WTC11 (cell line): ENCODE data around the gene C10orf71. TPM values are rescaled to one million over a fixed set of nuclear protein-coding genes. Genes with fewer than 3 reads are reported as not detected.

Source experiments
- ATAC-seq: fragments of 200-7000 bp; cut with Tn5 transposase; 2 replicates; pipeline ENCODE4 v1.10.0; 2021; ENCODE audit warnings: mild to moderate bottlenecking, moderate library complexity
- CTCF ChIA-PET: fragments of 300-600 bp; sonication (Branson Sonifier 250); formaldehyde crosslinking; loops from one replicate; lab custom pipeline; 2021; ENCODE audit warnings: antibody characterized with exemption; lab: Charles Lee
- POLR2A ChIA-PET: fragments of 350-600 bp; sonication (Branson Sonifier 250); formaldehyde crosslinking; loops from one replicate; lab custom pipeline; 2021; ENCODE audit warnings: antibody characterized with exemption; lab: Charles Lee
- DNase-seq: peaks from one replicate; pipeline ENCODE4 v3.0.0; 2021; ENCODE audit warnings: low spot score
- H3K27ac Mint-ChIP-seq: 2 replicates; pipeline ENCODE4 v1.8.0; 2021; ENCODE audit warnings: mixed read lengths
- H3K27me3 Mint-ChIP-seq: 2 replicates; pipeline ENCODE4 v1.8.0; 2021; ENCODE audit warnings: low read depth, mild to moderate bottlenecking, moderate library complexity, mixed read lengths
- H3K36me3 Mint-ChIP-seq: 2 replicates; pipeline ENCODE4 v1.8.0; 2021; ENCODE audit warnings: mixed read lengths
- H3K4me1 Mint-ChIP-seq: 2 replicates; pipeline ENCODE4 v1.8.0; 2022; ENCODE audit warnings: mixed read lengths
- H3K4me3 Mint-ChIP-seq: 2 replicates; pipeline ENCODE4 v1.8.0; 2021; ENCODE audit warnings: mild to moderate bottlenecking, moderate library complexity, mixed read lengths
- H3K9me3 Mint-ChIP-seq: 2 replicates; pipeline ENCODE4 v1.8.0; 2021; ENCODE audit warnings: mixed read lengths
- CBFB ChIP-seq: sonication (generic); formaldehyde crosslinking; IDR thresholded peaks from 2 replicates; pipeline ENCODE4 v1.8.1; 2022; ENCODE audit warnings: mild to moderate bottlenecking, low read depth, missing genetic modification reagents
- CDX4 ChIP-seq: fragments of 250-450 bp; sonication (Bioruptor Pico); IDR thresholded peaks from 2 replicates; pipeline ENCODE4 v1.9.0; 2021; ENCODE audit warnings: moderate library complexity, mild to moderate bottlenecking, inconsistent platforms, borderline replicate concordance
- CTCF ChIP-seq: fragments of 200-600 bp; IDR thresholded peaks from 2 replicates; pipeline ENCODE4 v1.8.0; 2022; ENCODE audit warnings: antibody characterized with exemption
- EMX1 ChIP-seq: fragments of 250-450 bp; sonication (Bioruptor Pico); IDR thresholded peaks from 2 replicates; pipeline ENCODE4 v1.8.0; 2021; ENCODE audit warnings: mild to moderate bottlenecking
- GABPB1 ChIP-seq: sonication (generic); formaldehyde crosslinking; IDR thresholded peaks from 2 replicates; pipeline ENCODE4 v1.8.1; 2023; ENCODE audit warnings: mild to moderate bottlenecking, missing genetic modification reagents
- JUN ChIP-seq: sonication (generic); formaldehyde crosslinking; IDR thresholded peaks from 2 replicates; pipeline ENCODE4 v1.8.0; 2023; ENCODE audit warnings: mild to moderate bottlenecking, missing genetic modification reagents
- NFE2L1 ChIP-seq: sonication (generic); formaldehyde crosslinking; IDR thresholded peaks from 2 replicates; pipeline ENCODE4 v1.8.1; 2023; ENCODE audit warnings: missing genetic modification reagents
- NR1H2 ChIP-seq: sonication (generic); formaldehyde crosslinking; IDR thresholded peaks from 2 replicates; pipeline ENCODE4 v1.9.0; 2021; ENCODE audit warnings: mild to moderate bottlenecking, moderate library complexity, missing genetic modification reagents
- NR2C2 ChIP-seq: sonication (generic); formaldehyde crosslinking; IDR thresholded peaks from 2 replicates; pipeline ENCODE4 v1.8.0; 2022; ENCODE audit warnings: mild to moderate bottlenecking, missing genetic modification reagents
- PRDM15 ChIP-seq: sonication (generic); formaldehyde crosslinking; IDR thresholded peaks from 2 replicates; pipeline ENCODE4 v1.8.0; 2022; ENCODE audit warnings: missing genetic modification reagents
- PRRX2 ChIP-seq: fragments of 250-450 bp; sonication (Bioruptor Pico); IDR thresholded peaks from 2 replicates; pipeline ENCODE4 v1.8.0; 2021; ENCODE audit warnings: mild to moderate bottlenecking
- SMAD3 ChIP-seq: sonication (generic); formaldehyde crosslinking; IDR thresholded peaks from 2 replicates; pipeline ENCODE4 v1.8.0; 2022; ENCODE audit warnings: missing genetic modification reagents, mild to moderate bottlenecking, borderline replicate concordance
- SMAD4 ChIP-seq: sonication (generic); formaldehyde crosslinking; IDR thresholded peaks from 2 replicates; pipeline ENCODE4 v1.8.0; 2022; ENCODE audit warnings: mild to moderate bottlenecking, missing genetic modification reagents
- TCF7 ChIP-seq: sonication (generic); formaldehyde crosslinking; IDR thresholded peaks from 2 replicates; pipeline ENCODE4 v1.8.0; 2022; ENCODE audit warnings: mild to moderate bottlenecking, low read depth, missing genetic modification reagents, moderate library complexity
- TEAD4 ChIP-seq: sonication (generic); formaldehyde crosslinking; IDR thresholded peaks from 2 replicates; pipeline ENCODE4 v1.8.0; 2022; ENCODE audit warnings: mild to moderate bottlenecking, missing genetic modification reagents
- TP53 ChIP-seq: sonication (generic); formaldehyde crosslinking; IDR thresholded peaks from 2 replicates; pipeline ENCODE4 v1.8.1; 2023; ENCODE audit warnings: mild to moderate bottlenecking, missing genetic modification reagents
- ZNF416 ChIP-seq: fragments of 250-450 bp; sonication (Bioruptor Pico); IDR thresholded peaks from 2 replicates; pipeline ENCODE4 v1.9.0; 2021; ENCODE audit warnings: mild to moderate bottlenecking, inconsistent platforms
- total RNA-seq: library from RNA; stranded (reverse); gene quantifications from 3 replicates; pipeline ENCODE4 v1.2.3, GENCODE V29; 2021
- TF ChIP-seq, protein P1 (sequence below): sonication (generic); formaldehyde crosslinking; IDR thresholded peaks from 2 replicates; pipeline ENCODE4 v1.8.1; 2022; ENCODE audit warnings: mild to moderate bottlenecking, missing genetic modification reagents, moderate library complexity, borderline replicate concordance
- TF ChIP-seq, protein P2 (sequence below): sonication (generic); formaldehyde crosslinking; IDR thresholded peaks from 2 replicates; pipeline ENCODE4 v1.8.1; 2022; ENCODE audit warnings: low read depth, missing genetic modification reagents, borderline replicate concordance
- TF ChIP-seq, protein P3 (sequence below): fragments of 250-450 bp; sonication (Bioruptor Pico); IDR thresholded peaks from 2 replicates; pipeline ENCODE4 v2.1.2; 2022; ENCODE audit warnings: mild to moderate bottlenecking, moderate library complexity
- TF ChIP-seq, protein P4 (sequence below): sonication (generic); formaldehyde crosslinking; IDR thresholded peaks from 2 replicates; pipeline ENCODE4 v1.8.1; 2022; ENCODE audit warnings: low read depth, mild to moderate bottlenecking, moderate library complexity, missing genetic modification reagents, borderline replicate concordance
- TF ChIP-seq, protein P5 (sequence below): sonication (generic); formaldehyde crosslinking; IDR thresholded peaks from 2 replicates; pipeline ENCODE4 v1.8.1; 2023; ENCODE audit warnings: mild to moderate bottlenecking, missing genetic modification reagents

The C10orf71 gene
- total RNA-seq, 1 experiment from 2014 or later: not detected

GRCh38 chr10:49347342-49347741 lies 48.4 kb downstream of the C10orf71 start:
- POLR2A ChIA-PET: no interaction called here
- H3K27me3 Mint-ChIP-seq: no peaks in the 10 kb centered on the region
- TF ChIP-seq GABPB1 (CRISPR knock-in tag) (no peak), PRRX2 (CRISPR knock-in tag) (no peak), CTCF (no peak), EMX1 (CRISPR knock-in tag) (no peak), SMAD4 (CRISPR knock-in tag) (no peak), JUN (CRISPR knock-in tag) (no peak), NR1H2 (CRISPR knock-in tag) (no peak), SMAD3 (no peak), TEAD4 (CRISPR knock-in tag) (no peak), NFE2L1 (CRISPR knock-in tag) (no peak)
- TF ChIP-seq, protein P1, sequence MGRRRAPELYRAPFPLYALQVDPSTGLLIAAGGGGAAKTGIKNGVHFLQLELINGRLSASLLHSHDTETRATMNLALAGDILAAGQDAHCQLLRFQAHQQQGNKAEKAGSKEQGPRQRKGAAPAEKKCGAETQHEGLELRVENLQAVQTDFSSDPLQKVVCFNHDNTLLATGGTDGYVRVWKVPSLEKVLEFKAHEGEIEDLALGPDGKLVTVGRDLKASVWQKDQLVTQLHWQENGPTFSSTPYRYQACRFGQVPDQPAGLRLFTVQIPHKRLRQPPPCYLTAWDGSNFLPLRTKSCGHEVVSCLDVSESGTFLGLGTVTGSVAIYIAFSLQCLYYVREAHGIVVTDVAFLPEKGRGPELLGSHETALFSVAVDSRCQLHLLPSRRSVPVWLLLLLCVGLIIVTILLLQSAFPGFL: no peak
- TF ChIP-seq, protein P2, sequence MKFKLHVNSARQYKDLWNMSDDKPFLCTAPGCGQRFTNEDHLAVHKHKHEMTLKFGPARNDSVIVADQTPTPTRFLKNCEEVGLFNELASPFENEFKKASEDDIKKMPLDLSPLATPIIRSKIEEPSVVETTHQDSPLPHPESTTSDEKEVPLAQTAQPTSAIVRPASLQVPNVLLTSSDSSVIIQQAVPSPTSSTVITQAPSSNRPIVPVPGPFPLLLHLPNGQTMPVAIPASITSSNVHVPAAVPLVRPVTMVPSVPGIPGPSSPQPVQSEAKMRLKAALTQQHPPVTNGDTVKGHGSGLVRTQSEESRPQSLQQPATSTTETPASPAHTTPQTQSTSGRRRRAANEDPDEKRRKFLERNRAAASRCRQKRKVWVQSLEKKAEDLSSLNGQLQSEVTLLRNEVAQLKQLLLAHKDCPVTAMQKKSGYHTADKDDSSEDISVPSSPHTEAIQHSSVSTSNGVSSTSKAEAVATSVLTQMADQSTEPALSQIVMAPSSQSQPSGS (CRISPR knock-in tag): no peak
- TF ChIP-seq, protein P3, sequence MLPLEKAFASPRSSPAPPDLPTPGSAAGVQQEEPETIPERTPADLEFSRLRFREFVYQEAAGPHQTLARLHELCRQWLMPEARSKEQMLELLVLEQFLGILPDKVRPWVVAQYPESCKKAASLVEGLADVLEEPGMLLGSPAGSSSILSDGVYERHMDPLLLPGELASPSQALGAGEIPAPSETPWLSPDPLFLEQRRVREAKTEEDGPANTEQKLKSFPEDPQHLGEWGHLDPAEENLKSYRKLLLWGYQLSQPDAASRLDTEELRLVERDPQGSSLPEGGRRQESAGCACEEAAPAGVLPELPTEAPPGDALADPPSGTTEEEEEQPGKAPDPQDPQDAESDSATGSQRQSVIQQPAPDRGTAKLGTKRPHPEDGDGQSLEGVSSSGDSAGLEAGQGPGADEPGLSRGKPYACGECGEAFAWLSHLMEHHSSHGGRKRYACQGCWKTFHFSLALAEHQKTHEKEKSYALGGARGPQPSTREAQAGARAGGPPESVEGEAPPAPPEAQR (CRISPR knock-in tag): no peak
- TF ChIP-seq, protein P4, sequence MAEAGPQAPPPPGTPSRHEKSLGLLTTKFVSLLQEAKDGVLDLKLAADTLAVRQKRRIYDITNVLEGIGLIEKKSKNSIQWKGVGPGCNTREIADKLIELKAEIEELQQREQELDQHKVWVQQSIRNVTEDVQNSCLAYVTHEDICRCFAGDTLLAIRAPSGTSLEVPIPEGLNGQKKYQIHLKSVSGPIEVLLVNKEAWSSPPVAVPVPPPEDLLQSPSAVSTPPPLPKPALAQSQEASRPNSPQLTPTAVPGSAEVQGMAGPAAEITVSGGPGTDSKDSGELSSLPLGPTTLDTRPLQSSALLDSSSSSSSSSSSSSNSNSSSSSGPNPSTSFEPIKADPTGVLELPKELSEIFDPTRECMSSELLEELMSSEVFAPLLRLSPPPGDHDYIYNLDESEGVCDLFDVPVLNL (CRISPR knock-in tag): no peak
- no peak overlapping the region for H3K27ac Mint-ChIP-seq
- H3K9me3 Mint-ChIP-seq: peaks cover 12% of the 10 kb centered on the region
- H3K36me3 Mint-ChIP-seq: no peaks in the 10 kb centered on the region
- no peaks in the 10 kb centered on the region for H3K4me1 Mint-ChIP-seq
- no peak overlapping the region for H3K4me3 Mint-ChIP-seq
- DNase-seq (no peak), ATAC-seq (no peak)
- CTCF ChIA-PET: no interaction called here

GRCh38 chr10:49347827-49348226 lies 48.9 kb downstream of the C10orf71 start:
- DNase-seq (no peak), ATAC-seq (no peak)
- Mint-ChIP-seq H3K4me3 (no peak overlapping the region), H3K27me3 (no peaks in the 10 kb centered on the region), H3K27ac (no peak overlapping the region), H3K9me3 (peaks cover 12% of the 10 kb centered on the region), H3K36me3 (no peaks in the 10 kb centered on the region), H3K4me1 (no peaks in the 10 kb centered on the region)
- ChIA-PET POLR2A (no interaction called here), CTCF (no interaction called here)
- no peak for TF ChIP-seq NR2C2 (CRISPR knock-in tag)
- no peak for TF ChIP-seq TCF7 (CRISPR knock-in tag)
- no peak for TF ChIP-seq CBFB (CRISPR knock-in tag)
- TF ChIP-seq, protein P4 (CRISPR knock-in tag): no peak
- TF ChIP-seq, protein P5, sequence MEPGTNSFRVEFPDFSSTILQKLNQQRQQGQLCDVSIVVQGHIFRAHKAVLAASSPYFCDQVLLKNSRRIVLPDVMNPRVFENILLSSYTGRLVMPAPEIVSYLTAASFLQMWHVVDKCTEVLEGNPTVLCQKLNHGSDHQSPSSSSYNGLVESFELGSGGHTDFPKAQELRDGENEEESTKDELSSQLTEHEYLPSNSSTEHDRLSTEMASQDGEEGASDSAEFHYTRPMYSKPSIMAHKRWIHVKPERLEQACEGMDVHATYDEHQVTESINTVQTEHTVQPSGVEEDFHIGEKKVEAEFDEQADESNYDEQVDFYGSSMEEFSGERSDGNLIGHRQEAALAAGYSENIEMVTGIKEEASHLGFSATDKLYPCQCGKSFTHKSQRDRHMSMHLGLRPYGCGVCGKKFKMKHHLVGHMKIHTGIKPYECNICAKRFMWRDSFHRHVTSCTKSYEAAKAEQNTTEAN: no peak
- TF ChIP-seq ZNF416 (CRISPR knock-in tag): no peak
- no peak for TF ChIP-seq TP53 (CRISPR knock-in tag)
- TF ChIP-seq CDX4 (CRISPR knock-in tag): no peak
- no peak for TF ChIP-seq PRDM15 (CRISPR knock-in tag)
